NCI-H524 (cell line): ENCODE measurements around the gene DNTTIP2.
"Not testable (repeated sequence)": the region's sequence is repeated elsewhere in the genome, so short reads cannot be mapped to it uniquely, and the experiment has no call there.

ENCODE experiments used
- DNase-seq, 2 experiments: peaks; one replicate each; lab custom pipeline; 2025; lab: John Stamatoyannopoulos, UW

Gene DNTTIP2

DNA sequence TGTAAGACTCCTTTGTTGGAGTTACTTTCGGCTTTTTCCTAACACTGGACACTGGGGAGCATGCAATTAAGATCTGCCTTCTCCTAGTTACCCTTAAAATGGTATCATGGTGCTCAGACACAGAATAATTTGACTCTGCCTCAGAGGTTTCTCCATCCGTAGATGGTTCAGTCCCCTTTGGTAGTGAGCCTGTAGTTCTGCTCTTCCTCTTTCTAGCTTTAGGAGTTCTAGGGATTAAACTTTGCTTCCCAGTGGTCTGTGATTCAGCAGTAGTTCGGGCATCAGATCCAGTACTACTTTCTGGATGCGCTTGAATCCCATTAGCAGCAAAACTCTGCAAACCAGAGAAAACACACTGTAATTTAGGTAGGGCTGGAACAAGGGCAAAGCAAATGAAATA lies 1.5 kb downstream of the DNTTIP2 start:
- DNase-seq: no peak

DNA sequence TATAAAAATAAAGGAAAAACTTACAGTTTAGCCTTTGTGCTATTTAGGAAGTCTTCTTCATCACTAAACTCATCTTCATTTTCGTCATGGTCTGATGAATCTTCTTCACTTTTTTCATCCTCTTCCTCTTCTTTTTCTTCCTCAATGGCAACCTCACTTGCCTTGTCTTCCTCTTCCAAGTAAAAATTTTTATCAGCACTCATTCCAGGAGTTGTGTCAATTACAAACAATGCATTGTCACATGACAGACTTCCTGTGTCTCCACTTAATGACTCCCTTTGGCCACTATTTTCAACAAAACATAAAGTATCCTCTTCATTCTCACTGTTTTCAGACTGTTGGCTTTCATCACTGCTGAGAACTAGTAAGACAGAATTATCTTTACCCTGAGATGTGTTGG lies 2.8 kb downstream of the DNTTIP2 start:
- no peak for DNase-seq

DNA sequence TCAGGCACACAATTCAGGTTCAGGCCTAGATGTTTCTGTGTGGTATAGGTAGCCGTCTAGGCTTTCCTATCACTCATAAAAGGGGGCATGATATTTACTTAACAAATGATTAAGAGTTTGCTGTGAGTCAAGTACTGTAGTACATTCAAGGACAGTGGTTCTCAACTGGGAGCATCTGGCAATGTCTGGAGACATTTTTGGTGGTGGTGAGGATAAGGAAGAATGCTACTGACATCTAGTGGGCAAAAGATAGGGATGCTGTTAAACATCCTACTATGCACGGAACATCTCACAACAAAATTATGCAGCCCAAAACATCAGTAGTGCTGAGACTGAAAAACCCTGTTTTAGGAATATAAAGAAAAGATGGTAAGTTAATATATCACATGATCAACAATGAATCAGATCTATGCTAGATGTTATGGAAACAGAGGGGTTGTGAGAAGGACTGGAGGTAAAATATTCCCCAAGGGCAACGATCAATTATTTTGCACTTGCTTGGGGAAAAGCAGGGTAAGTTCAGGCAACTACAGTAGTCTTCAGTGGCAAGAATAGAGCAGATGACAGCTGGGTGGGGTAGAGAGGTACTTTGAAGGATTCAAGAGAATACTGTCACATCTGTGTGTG lies 4.9 kb downstream of the DNTTIP2 start:
- peak in 1 of 2 experiments; percentile 69 for DNase-seq

DNA sequence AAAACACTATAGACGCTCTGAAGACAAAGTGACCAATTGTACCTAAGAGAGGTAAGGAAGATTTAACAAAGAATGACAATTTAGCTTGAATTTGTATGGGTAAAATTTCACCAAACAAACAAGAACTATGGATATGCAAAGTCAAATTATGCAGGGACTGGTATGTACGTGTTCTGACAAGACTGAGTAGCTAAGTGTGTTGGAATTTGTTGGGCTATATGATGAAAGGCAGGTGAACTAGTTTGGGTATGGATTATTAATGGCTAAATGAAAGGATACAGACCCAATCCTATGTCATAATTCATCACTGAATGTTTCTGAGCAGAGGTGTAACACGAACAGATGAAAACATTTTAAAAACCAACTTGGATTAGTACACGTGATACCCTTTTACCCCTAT lies 7.6 kb downstream of the DNTTIP2 start:
- DNase-seq: no peak

DNA sequence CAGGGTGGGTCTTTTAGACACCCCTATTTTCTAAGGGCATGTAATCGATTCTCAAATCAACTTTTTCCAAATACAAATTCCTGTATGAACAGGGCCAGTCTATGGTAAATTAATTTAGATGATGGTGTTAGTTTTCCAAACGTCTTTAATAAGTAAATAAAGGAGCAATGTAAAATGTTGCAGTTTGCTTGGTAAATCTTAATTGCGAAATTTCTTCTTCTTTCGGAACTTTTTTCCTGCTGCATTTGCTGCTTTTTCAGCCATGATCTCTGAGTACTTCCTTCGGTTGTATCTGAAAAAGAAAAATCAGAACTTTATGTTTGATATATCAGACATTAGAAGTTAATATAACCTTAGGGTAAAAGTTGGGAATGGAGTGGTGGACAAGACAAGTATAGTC lies 9.4 kb downstream of the DNTTIP2 start:
- no peak for DNase-seq

DNA sequence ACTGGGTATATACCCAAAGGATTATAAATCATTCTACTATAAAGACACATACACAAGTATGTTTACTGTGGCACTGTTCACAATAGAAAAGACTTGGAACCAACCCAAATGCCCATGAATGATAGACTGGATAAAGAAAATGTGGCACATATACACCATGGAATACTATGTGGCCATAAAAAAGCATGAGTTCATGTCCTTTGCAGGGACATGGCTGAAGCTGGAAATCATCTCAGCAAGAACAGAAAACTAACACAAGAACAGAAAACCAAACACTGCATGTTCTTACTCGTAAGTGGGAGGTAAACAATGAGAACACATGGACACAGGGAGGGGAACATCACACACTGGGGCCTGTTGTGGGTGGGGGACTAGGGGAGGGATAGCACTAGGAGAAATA lies 10.5 kb downstream of the DNTTIP2 start:
- DNase-seq: not testable (repeated sequence)

DNA sequence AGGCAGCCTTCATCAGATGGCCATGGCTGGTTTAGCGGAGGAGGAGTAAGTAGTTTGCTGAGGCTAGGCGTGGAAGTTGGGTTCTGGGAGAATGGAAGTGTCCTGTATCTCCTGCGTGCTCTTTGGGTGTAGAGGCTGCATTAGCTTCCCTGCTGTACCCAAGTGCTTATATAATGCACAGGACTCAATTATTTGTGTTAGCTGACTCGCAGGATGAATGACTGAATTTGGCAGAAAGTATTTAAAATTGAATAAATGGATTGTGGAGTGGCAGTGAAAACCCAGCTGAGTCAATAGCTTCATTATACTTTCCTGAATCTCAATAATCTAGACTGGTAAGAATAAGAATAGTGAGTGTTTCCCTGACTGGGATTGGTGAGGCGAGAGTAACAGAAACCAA lies 13.8 kb downstream of the DNTTIP2 start:
- DNase-seq: no peak

DNA sequence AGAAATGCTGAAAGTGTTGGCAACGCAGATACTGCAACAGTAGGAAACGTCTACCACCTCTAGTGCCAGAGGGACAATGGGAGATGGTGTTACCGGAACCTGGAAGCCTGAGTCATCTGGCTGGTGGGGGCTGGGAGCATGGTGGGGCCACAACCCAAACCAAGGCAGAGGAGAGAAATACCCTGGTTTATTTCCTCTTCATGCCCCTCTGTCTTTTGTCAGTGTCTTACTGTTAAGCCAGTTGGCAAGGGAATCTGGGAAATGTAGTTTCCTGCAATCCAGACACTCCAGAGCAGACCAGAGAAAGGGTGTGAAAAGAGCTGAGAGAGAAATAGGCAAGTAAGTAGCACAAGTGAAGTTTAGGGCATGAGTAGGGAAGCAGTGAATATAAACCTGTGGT lies 14.8 kb downstream of the DNTTIP2 start:
- DNase-seq: no peak

DNA sequence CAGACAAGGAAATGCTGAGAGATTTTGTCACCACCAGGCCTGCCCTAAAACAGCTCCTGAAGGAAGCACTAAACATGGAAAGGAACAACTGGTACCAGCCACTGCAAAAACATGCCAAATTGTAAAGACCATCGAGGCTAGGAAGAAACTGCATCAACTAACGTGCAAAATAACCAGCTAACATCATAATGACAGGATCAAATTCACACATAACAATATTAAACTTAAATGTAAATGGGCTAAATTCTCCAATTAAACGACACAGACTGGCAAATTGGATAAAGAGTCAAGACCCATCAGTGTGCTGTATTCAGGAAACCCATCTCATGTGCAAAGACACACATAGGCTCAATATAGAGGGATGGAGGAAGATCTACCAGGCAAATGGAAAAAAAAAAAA lies 21.4 kb downstream of the DNTTIP2 start:
- DNase-seq: not testable (repeated sequence)

DNA sequence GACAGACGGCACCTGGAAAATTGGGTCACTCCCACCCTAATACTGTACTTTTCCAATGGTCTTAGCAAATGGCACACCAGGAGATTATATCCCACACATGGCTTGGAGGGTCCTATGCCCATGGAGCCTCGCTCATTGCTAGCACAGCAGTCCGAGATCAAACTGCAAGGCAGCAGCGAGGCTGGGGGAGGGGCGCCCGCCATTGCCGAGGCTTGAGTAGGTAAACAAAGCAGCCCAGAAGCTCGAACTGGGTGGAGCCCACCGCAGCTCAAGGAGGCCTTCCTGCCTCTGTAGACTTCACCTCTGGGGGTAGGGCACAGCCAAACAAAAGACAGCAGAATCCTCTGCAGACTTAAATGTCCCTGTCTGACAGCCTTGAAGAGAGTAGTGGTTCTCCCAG lies 23.0 kb downstream of the DNTTIP2 start:
- not testable (repeated sequence) for DNase-seq

DNA sequence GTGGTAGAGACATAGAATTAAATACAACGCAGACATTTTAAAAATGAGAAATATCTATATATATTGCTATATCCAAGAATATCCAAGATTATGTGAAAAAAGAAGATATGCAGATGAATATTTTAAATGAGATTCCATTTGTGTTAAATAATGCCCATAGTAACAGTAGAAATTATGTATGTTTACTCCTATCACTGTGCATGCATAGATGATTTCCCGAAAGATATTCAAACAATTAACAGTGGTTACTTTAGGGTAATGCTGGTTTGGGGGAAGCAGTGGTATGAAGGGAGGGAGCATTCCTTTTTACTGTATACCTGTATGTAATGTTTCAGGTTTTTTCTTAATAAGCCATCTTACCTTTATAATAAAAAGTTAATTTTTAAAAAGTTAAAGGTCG lies 25.1 kb downstream of the DNTTIP2 start:
- no peak for DNase-seq

DNA sequence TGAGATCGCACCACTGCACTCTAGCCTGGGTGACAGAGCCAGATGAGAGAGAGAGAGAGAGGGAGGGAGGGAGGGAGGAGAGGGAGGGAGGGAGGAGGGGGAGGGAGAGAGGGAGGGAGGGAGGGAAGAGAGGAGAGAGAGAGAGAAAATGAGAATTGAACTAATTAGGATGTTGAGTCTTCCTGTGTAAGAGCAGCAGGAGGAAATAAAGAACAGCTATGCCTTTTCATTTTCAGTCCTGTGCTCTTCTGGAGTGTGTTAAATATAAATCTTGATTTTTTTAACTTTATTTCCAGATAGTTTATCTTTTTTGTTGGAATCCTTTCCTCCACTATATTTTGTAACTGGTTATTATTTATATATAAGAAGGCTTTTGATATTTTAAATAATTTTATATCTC lies 27.1 kb downstream of the DNTTIP2 start:
- no peak for DNase-seq

DNA sequence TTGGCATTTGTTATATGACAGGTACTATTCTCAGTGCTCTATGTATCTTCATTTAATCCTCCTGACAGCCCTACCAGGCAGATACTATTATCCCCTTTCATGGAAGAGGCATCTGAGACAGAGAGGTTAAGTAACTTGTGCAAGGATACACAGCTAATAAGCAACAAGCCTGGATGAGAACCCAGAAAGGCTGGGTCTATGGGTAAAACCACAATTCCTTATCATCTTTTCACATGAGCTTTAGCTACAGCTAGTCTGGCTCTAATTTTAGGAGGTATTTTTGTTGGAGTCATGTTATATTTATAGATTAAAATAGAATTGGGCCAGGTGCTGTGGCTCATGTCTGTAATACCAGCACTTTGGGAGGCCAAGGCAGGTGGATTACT lies 27.7 kb downstream of the DNTTIP2 start:
- DNase-seq: no peak

DNA sequence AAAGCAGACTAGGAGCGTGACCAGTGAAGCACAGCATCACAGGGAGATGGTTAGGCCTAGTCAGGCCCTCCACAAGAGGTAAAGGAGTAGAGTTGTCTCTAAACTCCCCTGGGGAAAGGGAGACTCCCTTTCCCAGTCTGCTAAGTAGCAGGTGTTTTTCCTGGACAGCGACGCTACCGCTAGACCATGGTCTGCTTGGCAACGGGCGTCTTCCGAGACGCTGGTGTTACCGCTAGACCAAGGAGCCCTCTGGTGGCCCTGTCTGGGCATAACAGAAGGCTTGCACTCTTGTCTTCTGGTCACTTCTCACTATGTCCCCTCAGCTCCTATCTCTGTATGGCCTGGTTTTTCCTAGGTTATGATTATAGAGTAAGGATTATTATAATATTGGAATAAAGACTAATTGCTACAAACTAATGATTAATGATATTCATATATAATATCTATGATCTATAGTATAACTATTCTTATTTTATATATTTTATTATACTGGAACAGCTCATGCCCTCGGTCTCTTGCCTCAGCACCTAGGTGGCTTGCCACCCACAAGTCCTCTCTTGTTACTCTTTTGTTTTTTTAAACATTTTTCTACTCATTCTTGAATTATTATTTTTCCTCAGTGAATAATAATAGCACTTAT lies 28.2 kb downstream of the DNTTIP2 start:
- DNase-seq: peak; percentile 7 to 62

DNA sequence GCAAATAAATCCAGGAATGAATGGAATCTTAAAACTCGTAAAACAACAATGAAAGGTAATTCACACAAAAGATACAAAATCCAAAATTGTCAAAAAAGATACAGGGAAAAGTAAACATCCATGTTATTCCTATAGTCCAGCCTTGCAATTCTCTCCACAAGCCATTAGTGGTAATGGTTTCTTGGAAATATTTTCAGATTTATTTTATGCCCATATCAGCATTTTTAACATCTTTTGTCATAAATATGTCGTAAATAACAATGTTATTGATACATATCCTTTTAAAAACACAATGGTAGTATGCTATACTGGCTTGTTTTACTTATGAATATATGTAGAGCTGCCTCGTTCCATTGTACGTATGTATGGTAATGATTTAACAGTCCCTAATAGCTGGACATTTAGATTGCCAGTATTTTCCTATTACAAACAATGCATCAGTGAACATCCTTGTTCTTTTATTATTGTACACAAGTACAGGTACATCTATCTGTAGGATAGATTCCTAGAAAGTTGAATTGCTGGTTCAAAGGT lies 30.6 kb downstream of the DNTTIP2 start:
- no peak for DNase-seq

DNA sequence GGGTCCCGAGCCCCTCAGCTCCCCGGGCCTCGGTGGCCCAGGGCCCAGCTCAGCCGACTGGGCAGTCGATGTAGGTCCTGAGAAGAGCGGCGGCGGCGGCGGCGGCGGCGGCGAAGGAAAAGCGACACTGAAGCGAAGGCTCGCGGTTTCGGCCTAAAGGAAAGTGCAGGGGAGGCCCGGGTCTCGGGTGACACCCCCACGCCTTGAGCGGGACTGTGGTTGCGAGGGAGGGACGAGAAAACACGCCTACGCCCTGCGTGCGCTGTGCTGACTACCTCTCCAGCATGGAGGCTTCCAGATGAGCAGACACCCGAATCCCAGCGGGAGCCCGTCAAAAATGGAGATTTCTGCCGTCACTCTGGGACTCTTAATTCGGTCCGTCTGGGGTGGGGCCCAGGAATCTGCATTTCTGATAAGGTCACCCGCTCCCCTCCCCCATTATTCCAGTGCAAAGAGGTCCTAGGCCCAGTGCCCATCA lies 31.2 kb downstream of the DNTTIP2 start:
- DNase-seq: peak; percentile 62 to 70

DNA sequence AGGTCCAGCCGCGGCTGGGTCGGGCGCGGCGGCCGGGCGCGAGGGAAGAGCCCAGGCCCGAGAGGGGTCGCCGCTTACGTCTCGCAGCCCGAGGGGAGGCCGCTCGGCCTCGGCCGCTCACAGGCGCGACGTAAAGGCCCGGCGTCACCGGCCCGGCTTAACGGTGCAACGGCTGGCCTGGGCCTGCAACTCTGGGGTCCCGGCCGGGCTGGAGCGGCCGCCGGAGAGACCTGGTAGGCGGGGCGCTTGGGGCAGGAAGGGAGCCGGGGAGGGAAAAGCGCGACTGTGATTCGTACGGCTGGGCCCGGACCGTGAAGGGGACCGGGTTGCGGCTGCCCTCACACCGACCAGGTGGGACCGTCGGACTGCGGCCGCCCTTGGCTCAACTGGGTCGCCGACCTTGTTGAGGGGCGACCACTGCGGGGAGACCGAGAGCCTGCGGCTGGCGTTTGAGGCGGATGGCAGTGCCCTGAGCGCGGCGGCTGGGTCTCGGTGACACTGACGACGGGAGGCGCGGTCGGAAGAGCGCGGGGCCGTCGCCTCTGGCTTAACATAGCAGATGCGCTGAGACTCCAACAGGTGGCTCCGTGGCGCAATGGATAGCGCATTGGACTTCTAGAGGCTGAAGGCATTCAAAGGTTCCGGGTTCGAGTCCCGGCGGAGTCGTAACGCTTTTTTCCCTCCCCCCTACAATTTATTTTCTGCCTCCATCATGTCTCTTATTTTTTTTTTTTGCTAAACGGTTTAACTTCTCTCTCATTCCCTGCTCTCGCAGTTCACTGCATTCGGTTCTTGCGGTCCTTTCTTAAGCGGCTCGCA lies 31.8 kb downstream of the DNTTIP2 start:
- DNase-seq: peak; percentile 71 to 80

DNA sequence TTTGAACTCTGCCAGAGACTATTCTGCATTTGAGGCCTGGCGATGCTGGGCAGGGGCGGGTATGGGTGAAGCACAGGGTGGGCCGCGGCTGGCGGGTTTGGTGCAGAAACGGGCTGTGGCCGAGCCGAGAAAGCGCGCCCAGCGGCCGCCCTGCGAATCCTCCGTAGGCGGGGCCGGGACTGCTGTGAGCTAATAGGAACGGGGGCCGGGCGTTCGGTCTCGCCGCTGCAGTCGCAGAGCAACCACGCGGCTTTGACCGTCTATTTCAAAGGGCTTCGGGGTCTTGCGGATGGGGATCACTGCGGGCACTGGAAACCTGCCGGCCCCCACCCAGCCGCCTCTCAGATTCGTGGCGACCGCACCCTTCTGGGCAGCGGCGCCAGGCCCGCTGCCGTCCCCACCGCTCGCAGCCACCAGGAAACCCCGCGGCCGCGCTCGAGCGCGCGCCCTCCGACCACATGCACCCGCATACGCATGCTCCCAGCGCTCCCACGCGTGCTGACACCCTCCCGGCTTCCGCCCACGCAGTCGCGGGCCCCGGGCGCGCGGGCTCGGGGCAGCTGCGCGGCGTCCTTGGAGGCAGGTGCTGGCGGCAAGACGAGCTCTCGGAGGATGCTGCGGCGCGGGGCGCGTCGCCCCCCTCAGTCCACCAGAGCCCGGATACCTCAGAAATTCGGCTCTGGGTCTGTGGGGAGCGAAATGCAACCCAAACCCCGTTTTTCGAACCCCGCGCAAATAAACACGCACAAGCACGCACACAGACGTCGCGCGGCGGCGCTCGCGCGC lies 32.6 kb downstream of the DNTTIP2 start:
- DNase-seq: peak; percentile 66 to 80

DNA sequence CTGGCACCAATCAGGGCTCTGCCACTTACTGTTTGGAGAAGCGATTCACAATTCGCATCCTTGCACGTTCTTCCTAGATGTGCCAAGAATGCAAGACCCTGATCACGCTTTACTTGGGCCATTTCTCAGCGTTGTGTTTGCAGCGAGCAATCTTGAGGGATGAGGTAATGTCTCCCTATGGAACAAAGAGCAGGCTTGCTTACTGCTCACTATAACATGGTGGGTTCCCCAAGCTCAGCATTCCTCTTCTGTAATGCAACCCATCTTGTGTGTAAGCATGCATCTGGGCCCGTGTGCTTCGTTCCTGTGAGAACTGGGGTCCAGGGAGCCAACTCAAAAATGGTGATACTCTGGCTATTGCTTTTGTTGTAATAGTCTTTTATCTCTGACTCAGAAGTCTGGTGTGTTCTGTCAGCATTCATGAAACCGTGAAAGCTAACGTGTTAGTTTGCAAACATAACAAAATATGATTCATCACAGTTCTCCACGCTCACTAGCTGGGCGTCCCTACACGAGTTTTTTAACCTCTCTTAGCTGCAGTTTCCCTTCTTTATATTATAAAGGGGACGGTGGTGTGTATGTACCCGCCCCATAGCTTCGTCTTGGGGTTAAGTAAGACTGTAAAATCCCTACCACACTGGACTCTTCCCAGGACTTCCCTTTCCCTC lies 33.3 kb downstream of the DNTTIP2 start:
- DNase-seq: no peak

DNA sequence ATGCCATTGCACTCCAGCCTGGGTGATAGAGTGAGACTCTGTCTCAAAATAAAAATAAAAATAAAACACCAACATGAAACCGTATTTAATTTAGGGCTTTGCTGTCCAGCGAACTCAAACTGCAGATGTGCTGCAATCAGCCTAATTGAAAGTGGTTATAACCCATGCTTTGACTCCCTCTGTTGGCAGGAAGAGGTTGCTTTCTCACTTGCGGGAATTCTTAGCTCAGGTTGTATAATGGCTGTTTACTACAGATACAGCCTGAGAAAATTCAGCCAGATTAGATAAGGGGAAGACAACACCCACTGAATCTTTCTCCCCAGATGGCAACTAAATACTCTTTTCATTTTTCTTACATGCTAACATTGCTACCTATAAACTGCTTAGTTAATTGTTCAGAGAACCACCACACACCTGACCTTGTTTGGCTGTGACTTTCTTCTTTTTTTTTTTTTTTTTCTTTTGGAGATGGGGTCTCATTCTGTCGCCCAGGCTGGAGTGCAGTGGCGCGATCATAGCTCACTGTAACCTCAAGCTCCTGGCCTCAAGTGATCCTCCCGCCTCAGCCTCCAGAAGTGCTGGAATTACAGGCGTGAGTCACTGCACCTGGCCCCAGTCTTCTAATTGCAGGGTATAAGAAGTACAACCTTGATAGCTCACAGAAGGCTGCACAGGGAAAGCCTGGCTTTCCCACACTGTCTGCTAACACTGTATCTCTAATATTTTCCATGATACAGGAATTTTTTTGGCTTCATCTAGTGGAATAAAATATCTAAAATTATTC lies 34.6 kb downstream of the DNTTIP2 start:
- DNase-seq: peak; percentile 27 to 78
